ENCODE measurements around the gene TMCC1.
"Not testable (repeated sequence)": the region's sequence is repeated elsewhere in the genome, so short reads cannot be mapped to it uniquely, and the experiment has no call there.

Gene TMCC1

GRCh38 chr3:129919806-129920205 lies 26.3 kb upstream of the TMCC1 start:
- Mint-ChIP-seq H3K27ac (no peak overlapping the region), H3K9me3 (peaks cover 33% of the 10 kb centered on the region), H3K36me3 (ENCODE audit: low read depth) (no peaks in the 10 kb centered on the region), H3K4me1 (peaks cover 10% of the 10 kb centered on the region), H3K27me3 (ENCODE audit: low read depth) (peaks cover 9% of the 10 kb centered on the region), H3K4me3 (no peak overlapping the region)
- TF ChIP-seq, protein P1, sequence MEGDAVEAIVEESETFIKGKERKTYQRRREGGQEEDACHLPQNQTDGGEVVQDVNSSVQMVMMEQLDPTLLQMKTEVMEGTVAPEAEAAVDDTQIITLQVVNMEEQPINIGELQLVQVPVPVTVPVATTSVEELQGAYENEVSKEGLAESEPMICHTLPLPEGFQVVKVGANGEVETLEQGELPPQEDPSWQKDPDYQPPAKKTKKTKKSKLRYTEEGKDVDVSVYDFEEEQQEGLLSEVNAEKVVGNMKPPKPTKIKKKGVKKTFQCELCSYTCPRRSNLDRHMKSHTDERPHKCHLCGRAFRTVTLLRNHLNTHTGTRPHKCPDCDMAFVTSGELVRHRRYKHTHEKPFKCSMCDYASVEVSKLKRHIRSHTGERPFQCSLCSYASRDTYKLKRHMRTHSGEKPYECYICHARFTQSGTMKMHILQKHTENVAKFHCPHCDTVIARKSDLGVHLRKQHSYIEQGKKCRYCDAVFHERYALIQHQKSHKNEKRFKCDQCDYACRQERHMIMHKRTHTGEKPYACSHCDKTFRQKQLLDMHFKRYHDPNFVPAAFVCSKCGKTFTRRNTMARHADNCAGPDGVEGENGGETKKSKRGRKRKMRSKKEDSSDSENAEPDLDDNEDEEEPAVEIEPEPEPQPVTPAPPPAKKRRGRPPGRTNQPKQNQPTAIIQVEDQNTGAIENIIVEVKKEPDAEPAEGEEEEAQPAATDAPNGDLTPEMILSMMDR (IDR thresholded peaks at IDR 0.05; ENCODE audit: unreplicated experiment in 3 of 3), result no peak

DNA sequence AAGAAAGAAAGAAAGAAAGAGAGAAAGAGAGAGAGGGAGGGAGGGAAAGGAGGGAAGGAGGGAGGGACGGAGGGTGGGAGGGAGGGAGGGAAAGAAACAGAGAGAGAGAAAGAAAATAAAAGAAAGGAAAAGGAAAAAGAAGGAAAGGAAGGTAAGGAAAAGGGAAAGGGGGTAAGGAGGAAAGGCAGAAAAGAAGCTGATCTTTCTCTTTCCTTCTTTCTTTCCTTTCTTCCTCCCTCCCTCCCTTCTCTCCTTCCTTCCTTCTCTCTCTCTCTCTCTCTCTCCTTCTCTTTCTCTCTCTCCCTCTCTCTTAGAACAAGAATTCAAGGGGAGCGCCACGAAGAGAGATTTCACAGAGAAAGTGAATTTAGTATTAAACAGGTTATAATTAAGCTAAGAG lies 25.8 kb upstream of the TMCC1 start:
- Mint-ChIP-seq H3K36me3 (ENCODE audit: low read depth) (no peaks in the 10 kb centered on the region), H3K4me3 (no peak overlapping the region), H3K9me3 (peaks cover 35% of the 10 kb centered on the region), H3K4me1 (peaks cover 10% of the 10 kb centered on the region), H3K27me3 (ENCODE audit: low read depth) (peaks cover 9% of the 10 kb centered on the region), H3K27ac (no peak overlapping the region)
- TF ChIP-seq, protein P1 (IDR thresholded peaks at IDR 0.05; ENCODE audit: unreplicated experiment in 3 of 3), result no peak

- H3K4me1 Mint-ChIP-seq, result peaks cover 10% of the 10 kb centered on the region
- TF ChIP-seq, protein P1 (IDR thresholded peaks at IDR 0.05; ENCODE audit: unreplicated experiment in 3 of 3), result no peak
- H3K27me3 Mint-ChIP-seq (ENCODE audit: low read depth), result peaks cover 9% of the 10 kb centered on the region
- H3K36me3 Mint-ChIP-seq (ENCODE audit: low read depth), result no peaks in the 10 kb centered on the region
- H3K27ac Mint-ChIP-seq, result no peak overlapping the region
- H3K4me3 Mint-ChIP-seq, result no peak overlapping the region
- peaks cover 33% of the 10 kb centered on the region for H3K9me3 Mint-ChIP-seq
Measured at GRCh38 chr3:129918461-129918860, 24.9 kb upstream of the TMCC1 start.

DNA sequence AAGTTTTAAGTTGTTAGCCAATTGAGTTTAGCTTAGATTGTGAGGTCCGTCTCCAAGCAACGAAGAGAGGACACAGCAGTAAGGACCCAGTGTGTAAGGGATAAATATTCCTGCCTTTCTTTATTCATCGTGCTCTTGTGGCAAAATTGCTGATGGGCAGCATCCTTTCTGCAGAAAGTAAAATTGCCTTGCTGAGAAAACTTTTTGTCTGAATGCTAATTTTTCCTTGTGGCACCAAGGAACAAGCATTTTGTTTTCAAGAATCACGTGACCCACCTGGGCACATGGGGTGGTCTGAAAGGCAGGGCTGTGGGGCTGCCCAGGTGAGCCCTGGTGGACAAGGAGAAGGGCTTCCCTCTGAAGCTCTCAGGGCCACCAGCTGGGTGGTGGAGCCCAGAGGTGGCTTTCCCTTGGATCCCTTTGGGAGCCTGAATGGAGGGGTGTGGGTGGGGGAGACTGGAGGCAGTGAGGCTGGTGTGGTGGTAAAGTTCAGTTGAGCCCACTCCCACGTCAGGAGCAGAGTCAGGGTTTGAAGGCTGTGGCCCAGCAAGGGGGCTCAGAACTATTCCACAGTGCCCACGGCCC lies 24.0 kb upstream of the TMCC1 start:
- Mint-ChIP-seq H3K36me3 (ENCODE audit: low read depth) (no peaks in the 10 kb centered on the region), H3K4me3 (no peak overlapping the region), H3K9me3 (peaks cover 30% of the 10 kb centered on the region), H3K27me3 (ENCODE audit: low read depth) (peaks cover 9% of the 10 kb centered on the region), H3K27ac (no peak overlapping the region), H3K4me1 (peaks cover 10% of the 10 kb centered on the region)
- TF ChIP-seq, protein P1 (IDR thresholded peaks at IDR 0.05; ENCODE audit: unreplicated experiment in 3 of 3), result no peak

DNA sequence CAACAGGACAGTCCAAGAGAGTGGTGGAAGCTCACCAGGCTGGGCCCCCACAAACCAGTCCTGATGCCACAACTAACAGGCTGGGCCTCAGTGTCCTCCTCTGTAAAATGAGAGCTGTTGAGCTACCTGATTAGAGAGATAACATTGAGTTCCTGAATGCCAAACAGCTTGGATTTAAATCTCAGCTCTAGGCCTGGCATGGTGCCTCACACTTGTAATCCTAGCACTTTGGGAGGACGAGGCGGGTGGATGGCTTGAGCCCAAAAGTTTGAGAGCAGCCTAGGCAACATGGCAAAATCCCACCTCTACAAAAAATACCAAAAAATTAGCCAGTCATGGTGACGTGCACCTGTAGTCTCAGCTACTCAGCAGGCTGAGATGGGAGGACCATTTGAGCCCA lies 20.1 kb upstream of the TMCC1 start:
- peaks cover 27% of the 10 kb centered on the region for H3K9me3 Mint-ChIP-seq
- TF ChIP-seq, protein P1 (IDR thresholded peaks at IDR 0.05; ENCODE audit: unreplicated experiment in 3 of 3), result no peak
- H3K36me3 Mint-ChIP-seq (ENCODE audit: low read depth), result no peaks in the 10 kb centered on the region
- no peak overlapping the region for H3K4me3 Mint-ChIP-seq
- no peak overlapping the region for H3K27ac Mint-ChIP-seq
- H3K4me1 Mint-ChIP-seq, result peaks cover 8% of the 10 kb centered on the region
- peaks cover 9% of the 10 kb centered on the region for H3K27me3 Mint-ChIP-seq (ENCODE audit: low read depth)

- TF ChIP-seq, protein P1 (IDR thresholded peaks at IDR 0.05; ENCODE audit: unreplicated experiment in 3 of 3), result no peak
- H3K4me3 Mint-ChIP-seq, result no peak overlapping the region
- no peak overlapping the region for H3K27ac Mint-ChIP-seq
- H3K36me3 Mint-ChIP-seq (ENCODE audit: low read depth), result peaks cover 10% of the 10 kb centered on the region
- no peaks in the 10 kb centered on the region for H3K4me1 Mint-ChIP-seq
- peaks cover 4% of the 10 kb centered on the region for H3K27me3 Mint-ChIP-seq (ENCODE audit: low read depth)
- peaks cover 22% of the 10 kb centered on the region for H3K9me3 Mint-ChIP-seq
Measured at GRCh38 chr3:129911261-129911861, 17.9 kb upstream of the TMCC1 start.

GRCh38 chr3:129909235-129909634 lies 15.7 kb upstream of the TMCC1 start:
- H3K4me1 Mint-ChIP-seq; H3K27ac Mint-ChIP-seq; H3K4me3 Mint-ChIP-seq; H3K27me3 Mint-ChIP-seq (ENCODE audit: low read depth): not testable (repeated sequence)
- peaks cover 28% of the 10 kb centered on the region for H3K9me3 Mint-ChIP-seq
- peaks cover 31% of the 10 kb centered on the region for H3K36me3 Mint-ChIP-seq (ENCODE audit: low read depth)

Measured in nephron (organoid).